Activated CD4-positive, alpha-beta T cell treated with anti-CD3 and anti-CD28 coated beads, Interleukin-2, amount 10 ng/mL, durations not matched to agents 24 days and 14 days (primary cell): ENCODE data around the gene RND2. TPM values are rescaled to one million over a fixed set of nuclear protein-coding genes. Genes with fewer than 3 reads are reported as not detected.

Experiments used
- DNase-seq: peaks from one replicate; pipeline ENCODE4 v3.0.0; 2022
- H3K27ac Mint-ChIP-seq: one replicate; pipeline ENCODE4 v1.8.0; 2022; ENCODE audit warnings: mild to moderate bottlenecking, mixed read lengths
- H3K27me3 Mint-ChIP-seq: one replicate; pipeline ENCODE4 v1.8.0; 2022; ENCODE audit warnings: mixed read lengths
- H3K36me3 Mint-ChIP-seq: one replicate; pipeline ENCODE4 v1.8.0; 2022; ENCODE audit warnings: low read depth, mild to moderate bottlenecking, mixed read lengths
- H3K4me1 Mint-ChIP-seq: one replicate; pipeline ENCODE4 v1.8.0; 2021; ENCODE audit warnings: mixed read lengths
- H3K4me3 Mint-ChIP-seq: one replicate; pipeline ENCODE4 v1.8.0; 2022; ENCODE audit warnings: mild to moderate bottlenecking, moderate library complexity, mixed read lengths
- H3K9me3 Mint-ChIP-seq: one replicate; pipeline ENCODE4 v1.8.0; 2021; ENCODE audit warnings: mixed read lengths
- intact Hi-C: fragments of 100-400 bp; cut with micrococcal nuclease; formaldehyde crosslinking; loops from one replicate; pipeline ENCODE4 v1.15.1; 2023
- total RNA-seq: library from RNA; stranded (reverse); gene quantifications from 2 replicates; pipeline ENCODE4 v1.2.3, GENCODE V29; 2022

The RND2 gene
- total RNA-seq, 1 donor from 2014 or later: 0.07 TPM

- DNase-seq: no peak
- Mint-ChIP-seq H3K9me3 (no peaks in the 10 kb centered on the region), H3K27ac (no peak overlapping the region), H3K4me3 (no peak overlapping the region), H3K4me1 (peaks cover 11% of the 10 kb centered on the region), H3K36me3 (no peaks in the 10 kb centered on the region), H3K27me3 (peaks cover 14% of the 10 kb centered on the region)
- intact Hi-C loops: loop anchor here (10.0 kb wide), 2 partner anchors 98 to 288 kb away; partner anchors contain the start of gene BRCA1
Observed at GRCh38 chr17:43026595-43026994, 1.6 kb downstream of the RND2 start.

DNA sequence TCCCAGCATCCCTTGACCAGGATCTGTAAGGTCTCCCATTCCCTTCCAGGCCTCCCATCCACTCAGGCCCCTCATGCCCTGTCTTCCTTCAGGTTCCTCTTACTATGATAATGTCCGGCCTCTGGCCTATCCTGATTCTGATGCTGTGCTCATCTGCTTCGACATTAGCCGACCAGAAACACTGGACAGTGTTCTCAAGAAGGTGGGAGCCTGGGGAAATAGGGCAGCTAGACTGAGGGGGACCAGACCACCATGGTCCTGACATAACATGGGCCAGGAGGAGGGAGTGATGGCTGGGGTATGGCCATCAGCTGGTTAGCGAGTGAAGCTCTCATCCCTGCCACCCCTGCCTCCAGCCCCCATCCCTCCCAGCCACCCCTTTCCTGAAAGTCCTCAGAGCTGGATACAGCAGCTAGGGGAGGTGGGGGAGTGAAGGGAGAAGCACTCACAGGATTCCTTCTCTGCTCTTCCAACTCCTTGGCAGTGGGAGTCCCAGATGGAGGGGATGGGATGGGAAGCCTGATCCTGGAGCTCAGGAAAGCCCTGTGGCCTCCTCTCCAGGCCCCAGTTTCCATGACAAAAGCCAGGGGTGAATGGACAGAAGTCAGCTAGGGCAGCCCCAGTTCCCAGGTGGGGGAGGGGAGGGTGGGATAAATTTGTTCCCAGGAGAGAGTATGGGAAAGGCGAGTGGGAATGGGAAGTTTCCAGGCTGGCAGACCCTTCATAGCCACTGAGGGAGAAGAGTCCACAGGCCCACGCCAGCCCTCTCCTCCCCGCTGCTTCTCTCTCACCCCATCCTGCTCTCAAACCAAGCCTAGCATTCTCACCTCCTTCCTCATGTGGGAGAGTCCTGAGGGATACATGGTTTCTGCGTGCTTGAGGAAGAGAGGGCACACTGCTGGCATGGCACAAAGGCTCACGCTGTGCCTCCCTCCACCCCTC, 2.3 kb downstream of the RND2 start:
- intact Hi-C loops: loop anchor here (10.0 kb wide), 2 partner anchors 97 to 287 kb away; partner anchors contain the start of gene BRCA1

GRCh38 chr17:43028221-43028861, 3.3 kb downstream of the RND2 start:
- no peak overlapping the region for H3K4me3 Mint-ChIP-seq
- intact Hi-C loops: loop anchor here (10.0 kb wide), 2 partner anchors 96 to 286 kb away; partner anchors contain the start of gene BRCA1
- H3K4me1 Mint-ChIP-seq: peaks cover 11% of the 10 kb centered on the region
- peaks cover 14% of the 10 kb centered on the region for H3K27me3 Mint-ChIP-seq
- H3K36me3 Mint-ChIP-seq: no peaks in the 10 kb centered on the region
- no peaks in the 10 kb centered on the region for H3K9me3 Mint-ChIP-seq
- no peak overlapping the region for H3K27ac Mint-ChIP-seq
- no peak for DNase-seq

More for the DNA sequence above, 2.3 kb downstream of the RND2 start:
- H3K36me3 Mint-ChIP-seq: no peaks in the 10 kb centered on the region
- H3K4me3 Mint-ChIP-seq: no peak overlapping the region
- no peak overlapping the region for H3K27ac Mint-ChIP-seq
- peaks cover 11% of the 10 kb centered on the region for H3K4me1 Mint-ChIP-seq
- H3K9me3 Mint-ChIP-seq: no peaks in the 10 kb centered on the region
- peaks cover 14% of the 10 kb centered on the region for H3K27me3 Mint-ChIP-seq
- DNase-seq: no peak

DNA sequence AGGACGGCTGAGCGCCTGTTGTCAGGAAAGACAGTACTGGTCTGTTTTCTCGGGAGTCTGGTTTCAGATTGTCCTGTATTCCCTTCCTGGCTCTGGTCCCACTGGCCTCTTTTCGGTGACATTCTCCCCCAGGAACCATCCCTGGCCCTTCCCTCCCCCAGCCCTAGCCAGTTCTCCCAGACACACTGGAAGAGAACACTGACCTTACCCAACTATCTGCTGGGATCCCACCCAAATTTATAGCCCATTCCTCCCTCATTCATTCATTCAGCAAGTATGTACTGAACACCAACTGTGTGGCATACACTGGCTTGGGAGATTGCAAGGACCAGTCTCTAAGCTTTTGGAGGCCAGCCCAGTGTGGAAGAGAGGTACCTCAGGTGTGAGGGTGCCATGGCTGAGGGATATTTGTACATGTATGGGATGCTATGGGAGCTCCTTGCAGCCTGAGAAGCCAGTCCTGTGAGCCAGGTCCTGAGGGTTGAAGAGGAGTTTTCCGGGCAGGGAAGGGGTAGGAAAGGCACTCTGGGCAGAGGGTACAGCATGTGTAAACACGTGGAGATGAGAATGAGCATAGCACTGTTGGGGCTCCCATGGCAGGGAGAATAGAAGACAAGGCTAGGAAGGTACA, 5.2 kb downstream of the RND2 start:
- intact Hi-C loops: no loop called here
- no peak for DNase-seq
- Mint-ChIP-seq H3K27ac (no peak overlapping the region), H3K9me3 (no peaks in the 10 kb centered on the region), H3K4me1 (peaks cover 3% of the 10 kb centered on the region), H3K27me3 (peaks cover 6% of the 10 kb centered on the region), H3K36me3 (no peaks in the 10 kb centered on the region), H3K4me3 (no peak overlapping the region)

GRCh38 chr17:43031666-43032065, 6.6 kb downstream of the RND2 start:
- Mint-ChIP-seq H3K4me1 (no peaks in the 10 kb centered on the region), H3K27ac (no peak overlapping the region), H3K27me3 (peaks cover 1% of the 10 kb centered on the region), H3K9me3 (no peaks in the 10 kb centered on the region), H3K36me3 (no peaks in the 10 kb centered on the region), H3K4me3 (no peak overlapping the region)
- DNase-seq: no peak
- intact Hi-C loops: no loop called here

DNA sequence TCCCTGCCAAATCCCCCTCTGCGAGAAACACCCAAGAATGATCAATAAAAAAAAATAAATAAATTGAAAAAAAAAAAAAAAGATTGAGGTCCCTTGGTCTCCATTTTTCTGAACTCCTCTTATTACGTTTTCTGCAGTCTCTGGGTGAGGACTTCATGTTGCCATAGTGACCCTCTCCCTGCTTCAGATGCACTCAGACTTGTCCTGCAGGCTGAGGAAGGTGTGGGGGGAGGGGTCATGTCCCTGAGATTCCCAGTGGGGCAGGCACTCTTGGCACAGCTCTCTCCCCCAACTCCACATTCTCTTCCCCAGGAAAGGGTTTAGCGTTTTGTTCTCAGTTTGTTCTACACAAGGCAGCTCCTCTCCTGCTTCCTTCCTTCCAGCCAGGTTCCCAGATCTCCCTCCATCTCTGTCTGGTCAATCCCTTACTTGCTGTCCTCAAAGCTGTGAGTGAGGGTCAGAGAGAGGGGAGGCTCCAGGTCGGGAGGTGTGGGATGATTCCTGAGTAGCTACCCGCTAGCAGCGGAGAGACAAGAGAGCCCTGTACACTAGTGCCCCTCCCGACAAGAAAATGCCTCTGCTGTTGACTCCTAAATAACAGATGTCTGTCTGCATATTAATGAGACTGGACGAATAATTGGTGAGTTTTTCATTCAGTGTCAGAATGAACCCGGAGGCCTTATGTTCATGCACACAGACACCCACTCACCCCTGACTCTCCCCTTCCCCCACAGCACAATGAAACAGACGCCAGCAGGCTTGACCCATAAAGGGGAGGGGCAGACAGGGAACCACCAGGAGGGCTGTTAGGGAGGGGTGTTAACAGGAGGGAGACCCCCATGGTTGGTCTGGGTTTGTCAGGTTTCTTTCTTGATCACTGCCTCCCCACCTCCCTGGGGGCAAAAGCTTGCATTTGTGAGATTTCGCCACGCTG, 9.2 kb downstream of the RND2 start:
- Mint-ChIP-seq H3K4me3 (no peak overlapping the region), H3K27me3 (no peaks in the 10 kb centered on the region), H3K27ac (no peak overlapping the region), H3K9me3 (no peaks in the 10 kb centered on the region), H3K4me1 (no peaks in the 10 kb centered on the region), H3K36me3 (no peaks in the 10 kb centered on the region)
- intact Hi-C loops: no loop called here
- DNase-seq: no peak

GRCh38 chr17:43034894-43035293, 9.9 kb downstream of the RND2 start:
- H3K36me3 Mint-ChIP-seq: no peaks in the 10 kb centered on the region
- H3K4me3 Mint-ChIP-seq: no peak overlapping the region
- intact Hi-C loops: no loop called here
- no peaks in the 10 kb centered on the region for H3K4me1 Mint-ChIP-seq
- no peak overlapping the region for H3K27ac Mint-ChIP-seq
- H3K9me3 Mint-ChIP-seq: no peaks in the 10 kb centered on the region
- no peak for DNase-seq
- H3K27me3 Mint-ChIP-seq: no peaks in the 10 kb centered on the region

DNA sequence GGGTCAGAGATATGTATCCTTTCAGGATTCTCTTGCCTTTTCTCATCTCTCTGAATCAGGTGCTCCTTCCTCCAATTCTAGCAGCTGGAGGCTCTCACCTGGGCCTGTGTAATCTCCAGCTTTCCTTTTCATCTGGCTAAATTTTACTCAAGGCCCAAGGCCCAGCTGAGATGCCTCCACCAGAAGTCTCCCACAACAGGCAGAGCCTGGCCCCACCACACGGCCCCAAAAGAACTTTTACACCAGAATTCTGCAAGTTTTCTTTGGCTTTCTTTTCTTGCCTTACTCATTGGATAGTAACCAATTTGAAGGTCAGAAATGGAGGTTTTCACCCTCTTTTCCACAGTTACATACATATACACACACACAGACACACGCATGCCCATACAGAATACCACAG, 14.6 kb downstream of the RND2 start:
- no peaks in the 10 kb centered on the region for H3K9me3 Mint-ChIP-seq
- H3K27ac Mint-ChIP-seq: no peak overlapping the region
- H3K27me3 Mint-ChIP-seq: no peaks in the 10 kb centered on the region
- H3K36me3 Mint-ChIP-seq: peaks cover 12% of the 10 kb centered on the region
- H3K4me3 Mint-ChIP-seq: no peak overlapping the region
- intact Hi-C loops: no loop called here
- H3K4me1 Mint-ChIP-seq: no peaks in the 10 kb centered on the region
- DNase-seq: no peak

GRCh38 chr17:43040655-43041054, 15.6 kb downstream of the RND2 start:
- Mint-ChIP-seq H3K27me3 (no peaks in the 10 kb centered on the region), H3K9me3 (no peaks in the 10 kb centered on the region), H3K4me1 (no peaks in the 10 kb centered on the region), H3K27ac (no peak overlapping the region), H3K36me3 (peaks cover 20% of the 10 kb centered on the region), H3K4me3 (no peak overlapping the region)
- intact Hi-C loops: no loop called here
- DNase-seq: no peak

GRCh38 chr17:43042025-43042628, 17.1 kb downstream of the RND2 start:
- peaks cover 22% of the 10 kb centered on the region for H3K36me3 Mint-ChIP-seq
- no peaks in the 10 kb centered on the region for H3K27me3 Mint-ChIP-seq
- no peak for DNase-seq
- intact Hi-C loops: no loop called here
- no peaks in the 10 kb centered on the region for H3K4me1 Mint-ChIP-seq
- H3K4me3 Mint-ChIP-seq: no peak overlapping the region
- no peak overlapping the region for H3K27ac Mint-ChIP-seq
- H3K9me3 Mint-ChIP-seq: no peaks in the 10 kb centered on the region

GRCh38 chr17:43043307-43043706, 18.3 kb downstream of the RND2 start:
- no peak for DNase-seq
- no peak overlapping the region for H3K27ac Mint-ChIP-seq
- no peaks in the 10 kb centered on the region for H3K9me3 Mint-ChIP-seq
- intact Hi-C loops: no loop called here
- no peaks in the 10 kb centered on the region for H3K4me1 Mint-ChIP-seq
- no peaks in the 10 kb centered on the region for H3K27me3 Mint-ChIP-seq
- no peak overlapping the region for H3K4me3 Mint-ChIP-seq
- H3K36me3 Mint-ChIP-seq: peaks cover 25% of the 10 kb centered on the region

GRCh38 chr17:43044024-43044423, 19.0 kb downstream of the RND2 start:
- no peak for DNase-seq
- Mint-ChIP-seq H3K27ac (no peak overlapping the region), H3K4me3 (no peak overlapping the region), H3K27me3 (no peaks in the 10 kb centered on the region), H3K36me3 (peaks cover 27% of the 10 kb centered on the region), H3K4me1 (no peaks in the 10 kb centered on the region), H3K9me3 (no peaks in the 10 kb centered on the region)
- intact Hi-C loops: no loop called here

DNA sequence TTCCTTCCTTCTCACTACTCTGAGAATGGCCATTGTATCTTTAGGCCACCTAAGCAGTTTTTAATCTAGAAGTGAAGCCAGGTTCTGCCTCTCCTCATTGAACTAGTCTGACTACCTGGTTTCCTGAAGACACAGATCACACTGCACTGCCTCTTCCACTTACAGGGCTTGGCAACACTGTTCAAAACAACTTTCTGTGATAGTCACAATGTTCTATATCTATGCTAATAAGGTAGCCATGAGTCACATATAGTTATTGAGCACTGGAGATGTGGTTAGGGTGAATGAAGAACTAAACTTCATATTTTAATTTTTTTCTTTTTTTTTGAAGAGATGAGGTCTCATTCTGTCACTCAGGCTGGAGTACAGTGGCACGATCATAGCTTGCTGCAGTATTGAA, 26.9 kb downstream of the RND2 start:
- DNase-seq: no peak
- Mint-ChIP-seq H3K27ac (no peak overlapping the region), H3K36me3 (peaks cover 40% of the 10 kb centered on the region), H3K27me3 (no peaks in the 10 kb centered on the region), H3K9me3 (no peaks in the 10 kb centered on the region), H3K4me1 (no peaks in the 10 kb centered on the region), H3K4me3 (no peak overlapping the region)
- intact Hi-C loops: no loop called here
